Measurements from ENCODE around the gene RBM12.

DNA sequence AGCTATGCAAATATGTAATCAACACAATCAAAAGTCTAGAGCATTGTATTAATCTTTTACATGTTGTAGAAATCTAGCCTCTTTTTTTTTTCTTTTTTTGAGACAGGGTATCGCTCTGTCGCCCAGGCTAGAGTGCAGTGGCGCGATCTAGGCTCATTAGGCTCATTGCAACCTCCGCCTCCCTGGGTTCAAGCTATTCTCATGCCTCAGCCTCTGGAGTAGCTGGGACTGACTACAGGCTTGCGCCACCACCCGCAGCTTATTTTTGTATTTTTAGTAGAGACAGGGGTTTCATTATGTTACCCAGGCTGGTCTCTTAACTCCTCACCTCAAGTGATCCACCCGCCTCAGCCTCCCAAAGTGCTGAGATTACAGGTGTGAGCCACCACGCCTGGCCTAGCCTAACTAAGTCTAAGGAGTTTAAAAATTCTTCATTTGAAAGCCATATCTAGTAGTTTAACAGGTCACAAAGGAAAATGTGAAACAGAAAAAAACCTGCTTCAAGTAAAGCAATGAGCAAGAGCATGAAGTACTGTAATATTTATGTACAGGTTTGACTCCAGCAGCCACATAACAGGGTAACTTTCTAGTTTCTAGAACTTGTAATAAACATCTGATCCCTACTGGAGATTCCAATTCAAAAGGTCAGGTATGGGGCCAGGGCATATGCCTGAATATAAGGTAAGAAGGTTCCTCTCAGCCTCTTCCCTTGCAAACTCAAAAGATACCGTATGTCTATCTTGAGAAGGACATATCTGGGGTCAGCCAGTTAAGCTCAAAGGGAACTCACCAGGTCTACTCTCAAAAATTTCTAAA, 4.4 kb downstream of the RBM12 start:
- no peak for TF ChIP-seq CTCF (conservative IDR thresholded peaks at IDR 0.05; ENCODE audit: low read length)
- no peak for TF ChIP-seq EZH2phosphoT487 (IDR thresholded peaks at IDR 0.05; ENCODE audit: borderline replicate concordance, low read depth, low read length)

Measured in OCI-LY7 (cell line).